Keratinocyte (primary cell): Measurements from ENCODE around the gene PELI1. TPM values are rescaled to one million over a fixed set of nuclear protein-coding genes. Genes with fewer than 3 reads are reported as not detected.

Experiments
- DNase-seq: peaks from one replicate; pipeline ENCODE4 v3.0.0-alpha.2; 2011; ENCODE audit warnings: low read depth, missing footprints, low spot score
- FAIRE-seq: peaks from 2 replicates; lab custom pipeline; 2011; peaks lifted over from hg19 to GRCh38; lab: Jason Lieb, UNC
- H2AFZ ChIP-seq: 2 replicates; pipeline ENCODE4 v1.6.0; 2012; ENCODE audit warnings: low read length, control low read depth, inconsistent platforms; ENCODE audit not compliant: control insufficient read depth
- H3K27ac ChIP-seq: 2 replicates; pipeline ENCODE4 v1.5.1; 2011; ENCODE audit warnings: low read length; ENCODE audit not compliant: control insufficient read depth, insufficient read depth
- H3K27me3 ChIP-seq: 3 replicates; pipeline ENCODE4 v1.6.0; 2011; ENCODE audit warnings: low read length; ENCODE audit not compliant: control insufficient read depth, insufficient read depth; ENCODE audit errors: extremely low read depth
- H3K36me3 ChIP-seq, 2 experiments: 2 replicates in 1 of 2; 3 replicates in 1 of 2; pipeline ENCODE4 v1.5.1; 2011; ENCODE audit warnings: low read length in 2 of 2, mild to moderate bottlenecking in 1 of 2; ENCODE audit not compliant: control insufficient read depth in 2 of 2, insufficient read depth in 2 of 2; ENCODE audit errors: extremely low read depth in 1 of 2
- H3K4me1 ChIP-seq: 3 replicates; pipeline ENCODE4 v1.5.1; 2011; ENCODE audit warnings: low read length; ENCODE audit not compliant: control insufficient read depth, insufficient read depth; ENCODE audit errors: extremely low read depth
- H3K4me2 ChIP-seq: 3 replicates; pipeline ENCODE4 v1.6.0; 2011; ENCODE audit warnings: low read depth, low read length; ENCODE audit not compliant: control insufficient read depth, insufficient read depth; ENCODE audit errors: extremely low read depth
- H3K4me3 ChIP-seq, 3 experiments: fragments of 200-600 bp in 1 of 3; sonication (generic) in 1 of 3; 2 replicates in 2 of 3; 3 replicates in 1 of 3; pipeline ENCODE4 v1.5.1; 2011 to 2016; ENCODE audit warnings: low read length in 3 of 3, mild to moderate bottlenecking in 3 of 3, control low read depth in 2 of 3, inconsistent platforms in 1 of 3, low read depth in 1 of 3, mixed read lengths in 1 of 3, mixed run types in 1 of 3, moderate library complexity in 1 of 3; ENCODE audit not compliant: control insufficient read depth in 2 of 3, insufficient read depth in 2 of 3; ENCODE audit errors: extremely low read depth in 1 of 3
- H3K79me2 ChIP-seq: 2 replicates; pipeline ENCODE4 v1.6.0; 2012; ENCODE audit warnings: low read length; ENCODE audit not compliant: control insufficient read depth, insufficient read depth
- H3K9ac ChIP-seq: 3 replicates; pipeline ENCODE4 v1.6.0; 2011; ENCODE audit warnings: low read length; ENCODE audit not compliant: control insufficient read depth, insufficient read depth; ENCODE audit errors: extremely low read depth
- H3K9me1 ChIP-seq: 3 replicates; pipeline ENCODE4 v1.6.0; 2011; ENCODE audit warnings: low read length; ENCODE audit not compliant: control insufficient read depth, insufficient read depth; ENCODE audit errors: extremely low read depth
- H3K9me3 ChIP-seq: 2 replicates; pipeline ENCODE4 v1.5.1; 2012; ENCODE audit warnings: low read depth, low read length; ENCODE audit not compliant: control insufficient read depth
- H4K20me1 ChIP-seq: 3 replicates; pipeline ENCODE4 v1.6.0; 2011; ENCODE audit warnings: low read length; ENCODE audit not compliant: control insufficient read depth, insufficient read depth; ENCODE audit errors: extremely low read depth
- EZH2 ChIP-seq: IDR thresholded peaks from one replicate; pipeline ENCODE4 v1.6.1; 2012; ENCODE audit warnings: inconsistent platforms, mild to moderate bottlenecking, low read length, moderate library complexity
- dilution Hi-C: fragments of 300-500 bp; cut with MboI; formaldehyde crosslinking; loops from one replicate; pipeline ENCODE4 v1.7.0; 2020; ENCODE audit warnings: low sequenced_read_pairs; ENCODE audit not compliant: extremely low pct_ligation_motif_present
- polyA plus RNA-seq, 5 experiments: library from polyadenylated mRNA; depleted of rRNA in 3 of 5; stranded (reverse) in 3 of 5; stranded (forward) in 1 of 5; unstranded in 1 of 5; fragments of >200 nt; gene quantifications; 1 replicate in 1 of 5; 2 replicates in 3 of 5; 3 replicates in 1 of 5; pipeline versions ENCODE4 v1.2.1 to v1.2.3, GENCODE V29; 2011 to 2012; ENCODE audit warnings: missing spikeins in 2 of 5, low read depth in 1 of 5, low replicate concordance in 1 of 5
- TF ChIP-seq, protein P1 (sequence below), 3 experiments: IDR thresholded peaks in 1 of 3; conservative IDR thresholded peaks in 1 of 3; optimal IDR thresholded peaks in 1 of 3; 2 replicates in 2 of 3; 3 replicates in 1 of 3; pipeline versions ENCODE3 to v1.5.1; 2011; ENCODE audit warnings: low read length in 3 of 3, mild to moderate bottlenecking in 3 of 3, moderate library complexity in 2 of 3, control low read depth in 1 of 3, inconsistent platforms in 1 of 3; ENCODE audit not compliant: insufficient read depth in 2 of 3; ENCODE audit errors: extremely low read depth in 1 of 3

PELI1 gene
- polyA plus RNA-seq, 1 donor (not counting 4 experiments of a cell fraction or from before 2014, with no cell fraction given), result 21.2 TPM

DNA sequence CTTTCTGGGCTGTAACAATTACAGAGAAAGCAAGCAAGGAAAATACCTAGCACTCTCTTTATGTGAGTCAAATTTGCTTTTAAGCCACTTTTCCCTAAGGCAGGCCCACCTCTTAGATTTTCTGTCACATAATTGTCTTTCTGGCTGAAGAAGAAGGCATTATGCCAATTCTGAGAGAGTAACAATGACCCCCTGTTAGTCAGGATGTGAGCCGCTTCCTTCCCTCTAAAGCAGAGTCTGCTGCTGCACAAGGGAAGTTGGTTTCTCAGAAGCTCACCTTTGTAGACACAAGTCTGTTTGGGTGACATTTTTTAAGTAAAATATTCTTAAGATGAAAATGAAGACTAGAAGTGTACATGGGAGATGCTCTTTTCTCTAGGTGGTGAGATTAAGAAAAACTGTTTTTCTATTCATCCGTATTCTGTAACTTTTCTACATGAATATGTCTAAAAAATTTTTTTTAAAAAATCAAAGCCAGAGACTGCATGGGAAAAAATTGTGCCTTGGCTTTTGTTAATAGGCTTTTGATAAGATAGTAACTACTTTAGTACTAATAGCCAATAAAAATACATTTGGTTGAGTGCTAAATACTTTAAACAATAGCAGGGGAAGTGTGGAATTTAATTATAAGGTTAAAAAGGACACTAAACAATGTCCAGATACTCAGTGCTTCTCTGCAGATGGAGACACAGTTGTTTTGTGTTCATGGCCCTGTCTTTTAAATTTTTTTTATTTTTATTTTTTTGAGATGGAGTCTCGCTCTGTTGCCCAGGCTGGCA lies 91.6 kb downstream of the PELI1 start:
- H3K27me3 ChIP-seq, result no peaks in the 10 kb centered on the region
- no peak overlapping the region for H3K4me2 ChIP-seq
- TF ChIP-seq, protein P1, sequence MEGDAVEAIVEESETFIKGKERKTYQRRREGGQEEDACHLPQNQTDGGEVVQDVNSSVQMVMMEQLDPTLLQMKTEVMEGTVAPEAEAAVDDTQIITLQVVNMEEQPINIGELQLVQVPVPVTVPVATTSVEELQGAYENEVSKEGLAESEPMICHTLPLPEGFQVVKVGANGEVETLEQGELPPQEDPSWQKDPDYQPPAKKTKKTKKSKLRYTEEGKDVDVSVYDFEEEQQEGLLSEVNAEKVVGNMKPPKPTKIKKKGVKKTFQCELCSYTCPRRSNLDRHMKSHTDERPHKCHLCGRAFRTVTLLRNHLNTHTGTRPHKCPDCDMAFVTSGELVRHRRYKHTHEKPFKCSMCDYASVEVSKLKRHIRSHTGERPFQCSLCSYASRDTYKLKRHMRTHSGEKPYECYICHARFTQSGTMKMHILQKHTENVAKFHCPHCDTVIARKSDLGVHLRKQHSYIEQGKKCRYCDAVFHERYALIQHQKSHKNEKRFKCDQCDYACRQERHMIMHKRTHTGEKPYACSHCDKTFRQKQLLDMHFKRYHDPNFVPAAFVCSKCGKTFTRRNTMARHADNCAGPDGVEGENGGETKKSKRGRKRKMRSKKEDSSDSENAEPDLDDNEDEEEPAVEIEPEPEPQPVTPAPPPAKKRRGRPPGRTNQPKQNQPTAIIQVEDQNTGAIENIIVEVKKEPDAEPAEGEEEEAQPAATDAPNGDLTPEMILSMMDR (optimal IDR thresholded peaks at IDR 0.05 in 1 of 3, IDR thresholded peaks at IDR 0.05 in 1 of 3, conservative IDR thresholded peaks at IDR 0.05 in 1 of 3; ENCODE audit: extremely low read depth in 1 of 3, insufficient read depth in 2 of 3, low read length in 3 of 3), result no peak
- TF ChIP-seq EZH2, result no peak
- H3K36me3 ChIP-seq, result no peaks in the 10 kb centered on the region
- no peak overlapping the region for H3K4me3 ChIP-seq
- H3K9ac ChIP-seq, result no peak overlapping the region
- FAIRE-seq, result peak; percentile 36
- dilution Hi-C loops, result no loop called here
- no peak for DNase-seq
- no peaks in the 10 kb centered on the region for H3K79me2 ChIP-seq
- H3K9me3 ChIP-seq, result no peaks in the 10 kb centered on the region
- no peaks in the 10 kb centered on the region for H4K20me1 ChIP-seq
- no peak overlapping the region for H3K27ac ChIP-seq
- H3K4me1 ChIP-seq, result peaks cover 31% of the 10 kb centered on the region
- H3K9me1 ChIP-seq, result no peaks in the 10 kb centered on the region
- H2AFZ ChIP-seq, result peak overlapping the region; percentile 27

GRCh38 chr2:64049633-64050220 lies 94.5 kb downstream of the PELI1 start:
- H3K27ac ChIP-seq, result peak overlapping the region; percentile 32
- no peaks in the 10 kb centered on the region for H3K79me2 ChIP-seq
- dilution Hi-C loops, result no loop called here
- no peaks in the 10 kb centered on the region for H3K27me3 ChIP-seq
- peak overlapping the region; percentile 58 for H3K4me2 ChIP-seq
- H4K20me1 ChIP-seq, result no peaks in the 10 kb centered on the region
- H3K9ac ChIP-seq, result peak overlapping the region; percentile 3
- H3K4me1 ChIP-seq, result peaks cover 15% of the 10 kb centered on the region
- no peak for DNase-seq
- H3K36me3 ChIP-seq, result no peaks in the 10 kb centered on the region
- no peaks in the 10 kb centered on the region for H3K9me1 ChIP-seq
- FAIRE-seq, result peak; percentile 86
- no peaks in the 10 kb centered on the region for H3K9me3 ChIP-seq
- no peak for TF ChIP-seq EZH2
- TF ChIP-seq, protein P1 (optimal IDR thresholded peaks at IDR 0.05 in 1 of 3, IDR thresholded peaks at IDR 0.05 in 1 of 3, conservative IDR thresholded peaks at IDR 0.05 in 1 of 3; ENCODE audit: extremely low read depth in 1 of 3, insufficient read depth in 2 of 3, low read length in 3 of 3), result peak; percentile 78 to 85 (median 84)
- no peak overlapping the region for H3K4me3 ChIP-seq
- H2AFZ ChIP-seq, result peak overlapping the region; percentile 54
